DMS79 (cell line): Measurements from ENCODE around the gene OR4C12.
"Not testable (repeated sequence)": the region's sequence is repeated elsewhere in the genome, so short reads cannot be mapped to it uniquely, and the experiment has no call there.

Source experiments
- DNase-seq: peaks from one replicate; lab custom pipeline; 2025; lab: John Stamatoyannopoulos, UW

Gene OR4C12

DNA sequence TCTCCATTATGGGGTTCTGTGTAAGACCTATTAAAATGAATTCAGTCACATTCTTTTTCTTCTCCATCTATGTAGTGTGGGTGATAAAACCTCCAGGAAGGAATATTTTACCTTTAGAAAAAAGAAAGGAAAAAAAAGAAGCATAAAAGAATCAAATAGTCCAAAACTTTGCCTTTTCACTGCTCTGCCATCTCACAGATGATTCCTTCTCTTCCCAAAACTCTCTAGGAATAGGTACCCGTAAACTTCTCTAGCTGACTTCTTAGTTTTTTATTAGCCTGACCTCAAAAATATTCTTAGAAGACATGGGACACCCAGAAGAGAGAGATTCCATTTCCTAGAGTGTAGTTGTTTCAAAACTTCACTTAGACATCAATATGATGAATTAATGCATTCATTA, at the start of gene OR4C12:
OR4C12 (minus strand) TSS at position 101 of the 400 bp plus-strand sequence; CDS start at position 67, 34 bp downstream.
- not testable (repeated sequence) for DNase-seq

DNA sequence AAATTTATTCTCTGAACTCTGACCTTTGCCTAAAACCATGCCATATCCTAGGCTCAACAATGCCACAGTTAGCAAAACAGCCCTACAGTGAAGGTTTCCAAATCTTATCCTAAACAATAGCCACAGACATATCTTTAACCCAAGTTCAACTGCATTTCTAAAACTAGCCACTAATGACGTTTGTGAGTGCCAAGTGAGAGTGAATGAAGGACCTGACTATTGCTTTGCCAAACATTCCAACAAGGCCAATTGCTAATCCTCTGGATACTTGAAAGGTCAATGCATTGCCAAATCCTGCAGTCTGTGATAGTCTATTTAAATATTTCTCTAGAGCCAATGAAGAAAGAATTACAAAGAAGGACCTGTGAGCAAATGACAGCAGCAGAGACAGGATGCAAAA, 47.9 kb upstream of the OR4C12 start:
- DNase-seq: no peak

DNA sequence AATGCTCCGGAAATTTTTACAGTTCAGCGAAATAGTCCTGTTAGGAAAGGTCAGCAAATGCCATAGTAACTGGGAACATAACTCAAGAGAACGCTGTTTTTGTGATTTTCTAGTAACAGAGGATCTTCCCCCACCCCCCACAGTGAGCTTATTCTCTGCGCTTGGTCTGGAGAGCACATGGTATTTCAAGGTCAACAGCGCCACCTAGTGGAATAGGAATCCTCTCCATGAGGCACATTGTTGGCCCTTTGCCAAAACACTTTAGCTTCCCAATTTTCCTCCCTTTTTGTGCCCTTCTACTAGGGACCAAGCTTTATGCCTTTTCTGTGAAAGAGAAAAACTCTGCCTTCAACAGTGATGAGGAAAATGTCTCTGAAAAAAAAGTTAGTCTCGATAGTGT, 13.2 kb upstream of the OR4C12 start:
- no peak for DNase-seq

DNA sequence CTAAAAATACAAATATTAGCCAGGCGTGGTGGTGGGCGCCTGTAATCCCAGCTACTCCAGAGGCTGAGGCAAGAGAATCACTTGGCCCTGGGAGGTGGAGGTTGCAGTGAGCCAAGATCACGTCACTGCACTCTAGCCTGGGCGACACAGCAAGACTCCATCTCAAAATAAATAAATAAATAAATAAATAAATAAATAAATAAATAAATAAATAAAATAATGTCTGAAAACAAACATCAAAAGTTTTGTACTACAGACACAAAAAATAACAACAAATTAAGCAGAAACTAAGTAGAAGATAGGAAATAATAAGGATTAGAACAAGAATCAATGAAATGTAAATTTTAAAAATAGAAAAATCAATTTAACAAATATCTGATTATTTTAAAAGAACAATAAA, 8.9 kb downstream of the OR4C12 start:
- not testable (repeated sequence) for DNase-seq

DNA sequence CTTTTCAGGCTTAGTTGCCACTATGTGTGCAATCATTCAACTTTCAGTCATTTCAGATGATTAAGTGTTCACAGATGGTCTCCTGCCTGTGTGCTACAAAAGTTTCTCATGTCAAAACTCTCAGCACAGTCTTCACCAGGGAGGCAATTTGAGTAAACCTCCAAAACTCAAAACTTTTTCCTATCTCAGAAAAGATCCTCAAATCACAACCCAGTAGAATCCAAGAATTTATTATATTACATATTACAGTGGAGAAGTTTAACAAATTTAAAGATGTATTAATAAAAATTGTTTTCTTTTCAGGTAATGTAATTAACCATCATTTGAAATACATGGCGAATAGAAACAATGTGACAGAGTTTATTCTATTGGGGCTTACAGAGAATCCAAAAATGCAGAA, 30.2 kb downstream of the OR4C12 start, which contains the start of gene OR4C13:
OR4C13 (plus strand) TSS at position 301 of the 400 bp plus-strand sequence; CDS start at position 333, 32 bp downstream.
- DNase-seq: no peak

DNA sequence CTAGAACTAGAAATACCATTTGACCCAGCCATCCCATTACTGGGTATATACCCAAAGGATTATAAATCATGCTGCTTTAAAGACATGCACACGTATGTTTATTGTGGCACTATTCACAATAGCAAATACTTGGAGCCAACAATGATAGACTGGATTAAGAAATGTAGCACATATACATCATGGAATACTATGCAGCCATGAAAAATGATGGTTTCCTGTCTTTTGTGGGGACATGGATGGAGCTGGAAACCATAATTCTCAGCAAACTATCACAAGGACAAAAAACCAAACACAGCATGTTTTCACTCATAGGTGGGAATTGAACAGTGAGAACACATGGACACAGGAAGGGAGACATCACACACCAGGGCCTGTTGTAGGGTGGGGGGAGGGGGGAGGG, 33.6 kb downstream of the OR4C12 start:
- DNase-seq: not testable (repeated sequence)
